ENCODE data around the gene CTR9.

Gene CTR9

DNA sequence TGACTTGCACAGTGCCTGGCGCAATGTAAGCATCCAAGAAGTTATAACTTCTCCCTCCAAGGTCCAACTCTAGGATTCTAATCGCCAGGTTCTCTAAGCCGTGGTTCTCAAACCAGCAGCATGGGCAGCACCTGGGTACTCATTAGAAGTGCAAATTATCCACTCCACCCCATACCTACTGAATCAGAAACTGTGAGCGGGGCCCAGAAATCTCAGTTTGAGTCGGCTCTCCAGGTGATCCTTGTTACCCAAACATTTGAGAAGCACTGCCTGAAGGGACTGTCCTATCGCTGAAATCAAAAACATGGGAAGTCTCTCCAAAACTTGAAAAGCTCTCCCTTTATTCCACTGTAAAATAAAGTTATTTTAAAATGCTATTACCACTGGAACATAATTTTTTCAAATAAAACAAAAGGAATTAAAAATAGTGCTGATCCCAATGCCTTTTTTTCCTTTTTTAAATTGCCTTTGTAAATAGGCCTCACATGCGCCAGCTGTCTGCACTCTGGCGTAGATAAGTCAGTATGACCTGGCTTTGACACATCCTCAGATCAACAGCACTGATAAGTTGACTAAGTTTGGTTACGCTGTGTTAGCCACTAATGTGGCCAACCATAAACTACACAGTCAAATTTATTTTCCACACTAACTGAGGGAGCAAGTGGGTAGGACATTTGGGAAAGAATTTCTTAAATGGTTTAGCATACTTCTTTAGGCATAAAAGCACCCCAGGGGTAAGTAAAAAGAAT lies 8.4 kb upstream of the CTR9 start:
- no peak for DNase-seq (ENCODE audit: low read depth)

DNA sequence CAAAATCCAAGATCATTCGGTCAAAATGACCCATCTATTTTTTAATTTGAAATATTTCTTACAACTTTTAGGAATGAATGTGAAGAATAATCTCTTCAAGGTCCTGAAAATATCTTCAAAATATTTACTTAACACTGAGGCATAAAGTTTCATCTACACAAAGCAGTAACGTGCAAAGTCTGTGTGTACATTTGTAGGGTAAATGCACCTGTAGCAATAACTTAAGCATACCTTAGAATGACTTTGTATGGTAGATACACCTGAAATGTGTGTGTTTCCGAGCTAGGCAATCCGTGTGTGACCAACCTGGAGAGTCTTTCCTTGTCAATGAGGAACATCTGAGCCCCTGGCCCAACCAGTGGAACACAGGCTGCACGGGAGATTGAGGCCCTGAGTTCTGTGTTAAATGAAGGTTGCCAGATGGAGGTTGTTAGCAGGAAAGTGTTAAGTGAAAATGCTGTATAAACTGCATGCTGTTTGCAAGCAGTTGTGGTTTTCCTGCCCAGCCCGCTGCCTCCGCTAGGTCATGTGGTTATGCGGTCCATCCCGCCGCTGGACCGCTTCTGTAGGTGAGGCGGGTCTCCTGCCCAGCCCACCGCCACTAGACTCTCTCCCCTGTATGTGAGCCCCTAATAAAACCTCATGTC lies 7.6 kb upstream of the CTR9 start:
- no peak for DNase-seq (ENCODE audit: low read depth)

DNA sequence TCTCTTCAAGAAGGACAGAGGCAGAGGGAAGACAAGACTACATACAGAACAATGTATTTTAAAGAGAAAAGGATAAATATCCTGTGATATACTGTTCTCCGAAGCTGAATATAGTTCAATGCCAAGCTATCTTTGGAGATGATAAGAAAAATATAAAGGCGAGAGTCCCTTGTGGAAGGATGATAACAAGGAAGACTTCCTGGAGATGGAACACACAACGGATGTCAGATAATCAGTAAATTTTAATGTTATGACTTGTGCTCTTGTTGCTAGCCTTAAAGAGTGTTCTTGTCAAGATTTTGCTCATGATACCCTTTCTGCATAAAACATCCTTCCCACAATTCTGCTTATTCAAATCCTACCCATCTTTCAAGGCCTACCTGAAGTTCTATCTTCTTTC lies 6.8 kb upstream of the CTR9 start:
- DNase-seq (ENCODE audit: low read depth), result no peak

DNA sequence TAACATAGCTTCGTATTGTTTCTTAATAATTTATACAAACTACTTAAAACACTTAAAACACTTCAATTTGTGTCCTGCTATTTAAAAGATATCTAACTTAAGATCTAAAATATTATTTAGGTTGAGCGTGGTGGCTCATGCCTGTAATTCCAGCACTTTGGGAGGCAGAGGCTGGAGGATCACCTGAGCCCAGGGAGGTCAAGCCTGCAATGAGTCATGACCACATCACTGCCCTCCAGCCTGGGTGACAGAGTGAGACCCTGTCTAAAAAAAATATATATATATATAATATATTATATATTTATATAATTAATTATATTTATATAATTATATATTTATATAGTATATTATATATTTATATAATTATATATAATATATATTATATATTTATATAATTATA lies 4.2 kb upstream of the CTR9 start:
- no peak for DNase-seq (ENCODE audit: low read depth)

DNA sequence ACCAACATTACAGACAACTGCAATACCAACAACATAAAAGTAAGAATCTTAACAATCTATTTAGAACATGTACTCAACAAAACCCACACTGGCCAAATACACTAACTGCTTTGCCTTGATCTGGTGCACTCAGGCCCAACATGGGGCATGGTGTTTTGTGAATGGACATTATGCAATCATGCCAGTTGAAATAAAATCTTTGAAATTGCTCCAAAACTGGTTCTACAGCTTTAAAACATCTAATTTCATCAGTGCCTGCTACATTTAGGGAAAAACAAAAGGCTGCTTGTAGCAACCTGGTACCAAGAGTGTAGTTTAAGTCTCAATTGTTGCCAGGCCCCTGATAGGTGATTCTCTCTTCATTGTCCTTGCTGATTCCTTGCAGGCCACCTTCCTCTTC lies 3.3 kb upstream of the CTR9 start:
- DNase-seq (ENCODE audit: low read depth), result no peak

DNA sequence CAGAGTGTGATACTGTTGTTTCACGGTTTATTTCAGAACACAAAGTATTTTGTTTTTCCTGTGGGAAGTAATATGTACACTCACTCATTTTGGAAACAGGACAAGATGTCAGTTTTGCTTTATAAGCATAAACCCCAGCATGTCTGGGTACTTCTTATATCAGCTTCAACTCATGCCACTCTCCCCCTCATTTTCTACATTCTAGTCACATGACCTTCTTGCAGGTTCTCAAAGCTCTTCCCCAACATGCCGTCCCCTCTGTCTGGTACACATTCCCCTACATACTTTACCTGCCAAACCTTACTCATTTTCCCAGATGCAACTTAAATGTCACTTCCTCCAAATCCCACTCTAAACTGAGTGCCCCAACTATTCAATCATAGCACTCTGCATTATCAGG lies 1.6 kb upstream of the CTR9 start:
- DNase-seq (ENCODE audit: low read depth), result no peak

DNA sequence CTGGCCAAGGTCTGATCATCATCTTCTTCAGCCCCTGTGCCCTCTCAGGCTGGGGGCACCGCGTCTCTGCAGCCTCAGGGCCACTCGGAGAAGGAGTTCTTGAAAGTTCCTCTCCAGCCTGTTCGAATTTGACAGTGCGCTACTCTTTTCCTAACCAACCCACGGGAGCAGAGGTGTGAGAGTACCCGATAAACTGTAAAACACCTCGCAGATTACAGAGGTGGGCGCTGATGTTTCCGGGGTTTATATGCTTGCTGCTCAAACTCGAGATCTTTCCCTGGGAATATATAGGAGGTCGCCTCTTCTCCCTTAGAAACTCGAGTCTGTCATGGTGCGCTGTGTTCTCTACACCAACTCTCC lies 515 bp downstream of the CTR9 start:
- DNase-seq (ENCODE audit: low read depth), result no peak

DNA sequence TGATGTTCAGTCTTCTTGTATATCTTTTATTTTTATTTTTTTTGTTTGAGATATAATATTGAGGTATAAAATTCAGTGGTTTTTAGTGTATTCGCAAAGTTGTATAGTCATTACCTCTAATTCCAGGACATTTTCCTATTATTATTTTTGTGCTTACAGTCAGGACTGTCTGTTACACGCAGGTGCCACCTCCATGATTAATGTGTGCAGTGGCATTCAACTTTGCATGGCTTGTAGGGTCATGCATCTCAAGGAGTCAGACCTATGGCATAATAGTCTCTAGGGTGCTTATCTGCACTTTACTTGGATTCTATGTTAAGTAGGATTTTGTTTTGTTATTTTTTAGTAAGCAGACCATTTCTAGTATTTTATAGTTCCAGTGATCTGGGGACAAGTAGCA lies 1.0 kb downstream of the CTR9 start:
- no peak for DNase-seq (ENCODE audit: low read depth)

DNA sequence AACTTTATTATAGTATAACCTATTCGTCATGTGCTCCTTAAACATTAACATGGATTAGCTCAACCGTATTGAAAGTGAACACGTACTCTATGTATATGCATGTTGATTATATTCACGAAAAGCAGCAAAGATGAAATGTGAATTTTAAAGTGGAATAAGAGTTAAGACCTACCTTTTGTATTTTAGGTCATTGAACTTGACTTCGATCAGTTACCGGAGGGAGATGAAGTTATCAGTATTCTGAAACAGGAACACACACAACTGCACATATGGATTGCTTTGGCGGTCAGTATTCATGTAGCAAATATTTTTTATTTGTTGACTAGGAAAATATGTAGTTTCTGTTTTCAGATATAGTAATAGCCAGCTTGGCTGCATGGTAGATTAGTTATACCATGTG lies 1.4 kb downstream of the CTR9 start:
- DNase-seq (ENCODE audit: low read depth), result no peak

DNA sequence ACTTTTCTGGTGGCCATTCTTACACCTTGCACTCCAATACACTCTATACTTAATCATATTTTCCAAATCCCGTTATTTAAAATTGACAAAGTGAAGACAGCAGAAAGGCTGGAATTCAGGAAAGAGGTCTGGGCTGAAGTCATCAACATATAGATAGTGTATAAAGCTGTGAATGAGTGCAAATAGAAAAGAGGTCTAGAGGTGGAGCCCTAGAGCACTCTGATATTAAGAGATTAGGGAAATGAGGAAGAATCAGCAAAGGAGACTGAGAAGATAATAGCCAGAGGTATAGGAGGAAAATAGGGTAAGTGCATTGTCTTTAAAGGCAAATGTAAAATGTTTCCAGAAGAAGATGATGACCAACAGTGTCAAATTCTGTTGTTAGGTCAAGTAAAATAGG lies 7.9 kb downstream of the CTR9 start:
- DNase-seq (ENCODE audit: low read depth), result no peak

DNA sequence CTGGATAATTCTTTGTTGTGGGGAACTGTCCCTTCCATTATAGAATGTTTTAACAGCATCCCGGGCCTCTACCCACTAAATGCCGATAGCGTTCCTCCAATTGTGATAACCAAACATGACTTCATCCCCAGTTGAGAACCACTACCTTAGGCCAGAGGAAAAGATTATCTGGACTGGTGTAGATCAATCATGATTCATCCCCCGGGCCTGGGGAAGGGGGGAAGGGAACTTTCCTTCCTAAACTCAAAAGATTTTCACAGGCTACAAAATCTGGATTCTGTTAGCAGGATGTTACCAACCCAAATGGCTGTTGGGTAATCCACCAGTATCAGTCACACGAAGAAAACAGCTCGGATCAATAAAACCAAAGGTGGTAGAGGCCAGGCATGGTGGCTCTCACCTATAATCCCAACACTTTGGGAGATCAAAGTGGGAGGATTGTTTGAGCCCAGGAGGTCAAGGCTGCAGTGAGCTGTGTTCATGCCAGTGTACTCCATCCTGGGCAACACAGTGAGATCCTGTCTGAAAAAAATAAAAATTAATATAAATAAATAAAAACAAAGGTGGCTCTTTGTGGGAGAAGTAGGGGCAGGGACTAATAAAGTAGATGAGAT lies 10.1 kb downstream of the CTR9 start:
- no peak for DNase-seq (ENCODE audit: low read depth)

DNA sequence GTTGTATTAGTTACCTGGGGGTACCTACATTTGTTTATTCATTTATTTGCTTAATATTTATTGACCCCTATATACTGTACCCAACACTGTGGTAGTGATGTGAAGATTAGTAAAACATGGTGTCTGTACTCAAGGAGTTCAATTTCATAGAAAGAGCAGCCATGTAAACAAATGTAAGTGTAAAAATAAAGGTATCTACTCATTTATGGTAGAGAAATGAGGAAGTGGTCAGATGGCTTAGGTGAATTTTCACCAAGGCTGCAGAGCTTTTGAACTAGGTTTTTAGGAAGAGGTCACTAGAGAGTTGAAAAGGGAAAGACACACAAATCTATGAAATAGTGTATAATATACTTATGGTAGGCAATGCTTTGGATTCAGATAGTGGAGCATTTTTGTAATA lies 11.1 kb downstream of the CTR9 start:
- DNase-seq (ENCODE audit: low read depth), result no peak

DNA sequence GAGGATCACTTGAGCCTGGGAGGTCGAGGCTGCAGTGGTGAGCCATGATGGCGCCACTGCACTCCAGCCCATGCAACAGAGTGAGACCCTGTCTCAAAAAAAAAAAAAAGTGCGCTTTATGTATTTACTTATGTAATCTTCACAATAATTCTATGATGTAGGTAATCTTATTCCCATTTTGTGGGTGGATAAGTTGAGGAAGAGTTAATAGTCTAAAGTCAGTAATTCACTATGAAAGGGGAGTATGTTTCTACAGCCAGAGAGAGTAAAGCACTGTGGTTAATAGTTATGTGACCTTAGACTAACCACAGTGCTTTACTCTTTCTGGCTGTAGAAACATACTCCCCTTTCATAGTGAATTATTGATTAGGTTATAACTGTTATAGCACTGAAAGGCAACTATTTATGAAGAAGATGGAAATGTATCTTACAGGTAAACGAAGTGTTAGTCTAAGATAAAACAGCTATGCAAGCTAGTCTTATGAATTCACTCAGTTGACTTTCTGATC lies 11.9 kb downstream of the CTR9 start:
- DNase-seq (ENCODE audit: low read depth), result no peak

DNA sequence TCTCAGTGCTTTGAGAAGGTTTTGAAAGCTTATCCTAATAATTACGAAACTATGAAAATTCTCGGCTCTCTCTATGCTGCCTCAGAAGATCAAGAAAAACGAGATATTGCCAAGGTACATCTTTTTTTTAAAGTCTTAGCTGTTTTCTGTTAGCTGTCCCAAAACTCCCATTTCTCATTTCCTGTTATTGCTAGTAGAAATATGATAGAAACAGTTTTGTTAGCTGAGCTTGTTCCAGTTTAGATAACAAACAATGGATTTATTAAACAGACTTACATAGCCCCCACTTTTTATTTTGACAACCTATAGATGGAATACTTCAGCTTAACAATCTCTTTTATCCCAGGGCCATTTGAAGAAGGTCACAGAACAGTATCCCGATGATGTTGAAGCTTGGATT lies 12.7 kb downstream of the CTR9 start:
- DNase-seq (ENCODE audit: low read depth), result no peak

DNA sequence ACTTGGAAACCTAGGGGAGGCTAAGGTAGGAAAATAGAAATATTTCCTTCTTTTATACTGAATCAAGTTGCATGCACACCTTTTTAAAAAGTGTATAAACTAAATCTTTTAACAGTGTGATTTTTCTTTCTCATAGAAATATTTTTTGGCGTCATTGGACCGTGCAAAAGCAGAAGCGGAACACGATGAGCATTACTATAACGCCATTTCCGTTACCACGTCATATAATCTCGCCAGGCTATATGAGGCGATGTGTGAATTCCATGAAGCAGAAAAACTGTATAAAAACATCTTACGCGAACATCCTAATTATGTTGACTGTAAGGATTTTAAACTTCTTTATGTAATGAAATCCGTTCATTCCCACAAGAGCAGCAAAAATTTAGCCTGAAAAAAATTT lies 13.4 kb downstream of the CTR9 start:
- DNase-seq (ENCODE audit: low read depth), result no peak

DNA sequence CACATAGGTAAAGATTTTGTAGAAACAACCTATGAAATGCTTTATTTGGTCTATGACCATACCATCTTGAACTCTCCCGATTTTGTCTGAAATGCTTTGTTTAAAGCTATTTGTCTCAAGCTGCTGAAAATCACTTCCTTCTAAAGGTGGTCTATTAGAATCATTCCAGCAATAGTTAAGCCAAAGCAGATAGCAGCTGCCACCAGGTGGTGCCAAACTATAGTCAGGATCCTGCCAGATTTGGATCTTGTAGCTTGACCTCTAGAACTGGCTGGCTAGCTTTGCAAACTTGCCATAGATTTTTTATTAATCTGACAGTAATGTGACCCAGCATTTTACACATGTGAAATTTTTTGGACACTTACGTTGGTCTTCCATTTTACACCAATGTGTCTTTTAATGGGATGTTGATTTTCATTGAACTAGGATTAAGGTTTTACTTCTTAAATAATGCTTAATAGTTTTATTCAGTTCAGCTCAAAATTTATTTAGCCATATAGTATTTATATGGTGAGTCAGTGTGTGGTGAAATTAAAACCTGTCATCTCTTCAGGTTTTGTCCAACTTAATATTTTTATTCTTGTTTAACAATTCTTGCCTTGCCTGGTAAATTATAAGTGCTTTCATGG lies 19.7 kb downstream of the CTR9 start:
- peak; percentile 30 for DNase-seq (ENCODE audit: low read depth)

DNA sequence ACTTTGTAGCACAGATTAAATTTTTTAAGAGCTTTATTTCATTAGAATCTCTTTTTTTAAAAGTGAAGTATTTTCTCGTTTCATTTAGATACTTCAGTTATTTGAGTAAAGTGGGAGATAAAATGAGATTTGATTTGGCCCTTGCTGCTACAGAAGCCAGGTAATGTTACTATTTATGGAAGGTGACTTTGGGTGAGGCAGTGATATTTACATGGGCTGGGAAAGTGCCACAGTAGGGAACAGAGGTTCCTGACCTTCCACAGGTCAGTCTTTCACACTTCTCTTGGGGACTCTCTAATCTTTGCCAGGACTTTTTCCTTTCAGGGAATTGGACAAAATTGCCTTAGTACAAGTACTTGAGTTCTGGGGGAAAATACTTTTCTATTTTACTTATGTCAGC lies 20.4 kb downstream of the CTR9 start:
- DNase-seq (ENCODE audit: low read depth), result no peak

DNA sequence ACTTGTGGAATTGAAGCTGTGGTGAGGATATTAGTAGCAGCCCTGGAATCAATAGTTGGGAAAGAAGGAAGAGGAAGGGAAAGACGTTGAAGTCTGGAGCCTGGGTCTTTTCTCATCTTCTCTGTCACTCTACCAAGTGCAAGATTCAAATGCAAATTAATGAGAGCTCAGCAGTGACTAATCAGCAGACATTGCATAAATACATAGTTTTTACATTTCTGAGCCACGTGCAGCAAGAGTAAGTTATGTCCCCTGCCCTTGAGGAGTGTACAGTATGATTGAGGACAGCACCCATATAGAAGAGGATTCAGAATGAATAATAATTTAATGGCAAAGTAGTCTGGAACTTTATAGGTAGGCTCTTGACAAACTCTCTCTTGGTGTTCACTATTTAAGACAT lies 23.8 kb downstream of the CTR9 start:
- DNase-seq (ENCODE audit: low read depth), result no peak

DNA sequence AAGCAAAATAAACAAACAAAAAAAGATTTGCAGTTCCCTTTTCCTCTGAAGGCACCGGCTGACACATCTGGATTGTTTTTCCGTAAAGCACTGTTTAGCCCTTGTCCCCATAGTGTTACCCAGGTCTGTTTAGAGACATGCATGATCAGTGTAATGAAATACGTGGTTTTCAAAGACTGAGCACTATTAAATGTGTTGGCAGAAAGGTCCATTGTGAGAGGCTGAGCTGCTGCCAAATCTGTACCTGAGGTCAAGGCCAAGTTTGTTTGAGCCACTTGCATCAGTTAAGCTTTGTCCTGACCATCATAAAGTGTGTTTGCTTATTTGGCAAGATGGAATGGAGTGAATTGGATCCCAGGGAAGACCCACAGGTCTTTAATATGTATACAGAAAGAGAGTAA lies 26.3 kb downstream of the CTR9 start:
- DNase-seq (ENCODE audit: low read depth), result no peak

DNA sequence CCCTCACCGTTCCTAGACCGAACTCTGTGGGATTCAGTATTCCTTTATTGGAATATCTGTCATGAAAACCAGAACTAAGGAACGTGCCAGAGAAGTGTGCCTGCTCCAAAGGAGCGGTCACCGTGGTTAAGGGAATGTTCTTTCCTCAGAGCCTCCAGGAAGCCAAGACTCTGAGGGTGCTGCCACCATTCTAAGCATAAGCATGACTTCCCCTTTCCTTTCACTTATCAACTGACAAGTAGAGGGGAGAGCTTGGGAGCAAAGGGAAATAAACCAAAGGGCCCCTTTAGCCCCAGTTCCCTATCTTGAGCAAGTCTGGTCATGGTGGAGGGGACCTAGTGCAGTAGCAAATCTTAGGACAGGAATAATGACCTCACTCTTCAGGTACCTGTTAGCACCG lies 26.8 kb downstream of the CTR9 start:
- no peak for DNase-seq (ENCODE audit: low read depth)

DNA sequence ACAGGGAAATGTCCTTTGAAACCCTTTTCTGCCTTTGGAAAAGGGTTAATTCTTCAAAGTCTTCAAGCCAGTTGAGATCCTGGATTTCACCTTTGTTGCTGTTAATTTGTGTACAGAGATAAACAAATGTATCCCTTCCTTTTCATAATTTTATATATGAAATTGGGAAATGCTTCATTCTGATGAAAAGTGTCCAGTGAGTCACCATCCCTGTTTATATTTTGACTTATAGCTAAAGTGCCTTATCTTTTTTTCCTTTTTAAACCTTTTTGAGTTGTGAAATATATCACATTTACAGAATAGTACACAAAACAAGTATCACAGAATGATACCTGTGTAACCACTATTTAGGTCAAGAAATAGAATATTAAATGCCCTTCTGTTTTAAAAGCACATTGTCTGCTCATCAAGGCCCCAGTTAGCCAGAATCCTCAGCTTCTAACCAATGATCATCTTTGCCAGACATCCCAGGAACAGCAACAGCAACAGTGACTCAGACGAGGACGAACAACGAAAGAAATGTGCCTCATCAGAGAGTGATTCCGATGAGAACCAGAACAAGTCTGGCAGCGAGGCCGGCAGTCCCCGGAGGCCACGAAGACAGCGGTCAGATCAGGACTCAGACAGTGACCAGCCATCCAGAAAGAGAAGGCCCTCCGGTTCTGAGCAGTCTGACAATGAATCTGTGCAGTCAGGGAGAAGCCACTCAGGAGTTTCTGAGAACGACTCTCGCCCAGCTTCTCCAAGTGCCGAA lies 27.3 kb downstream of the CTR9 start:
- DNase-seq (ENCODE audit: low read depth), result peak; percentile 83

DNA sequence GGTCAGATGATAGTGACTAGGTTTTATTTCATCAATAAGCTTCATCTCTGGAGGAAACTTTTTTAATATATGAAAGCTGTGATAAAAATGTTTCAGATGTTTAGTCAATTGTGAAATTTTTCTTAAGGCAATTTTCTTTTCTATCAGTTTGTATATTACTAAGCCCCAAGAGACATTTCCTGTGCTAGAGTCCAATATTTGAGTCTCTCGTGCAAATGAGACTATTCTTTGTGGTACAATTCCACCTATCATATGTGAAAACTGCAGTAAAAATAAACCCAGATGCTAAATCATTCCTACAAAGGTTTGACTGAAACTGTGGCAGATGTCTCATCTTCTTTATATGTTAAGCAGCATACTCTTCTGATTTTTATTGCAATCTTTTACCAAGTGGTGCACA lies 28.0 kb downstream of the CTR9 start:
- no peak for DNase-seq (ENCODE audit: low read depth)
